Loucy (cell line): ENCODE results near the gene ADARB1.

Experiments
- H2AFZ ChIP-seq: fragments of 200-600 bp; sonication (generic); 2 replicates; pipeline ENCODE4 v1.6.0; 2016; ENCODE audit warnings: antibody characterized with exemption, mild to moderate bottlenecking, low read length, moderate library complexity
- H3F3A ChIP-seq: fragments of 200-600 bp; 2 replicates; pipeline ENCODE4 v1.6.0; 2016; ENCODE audit warnings: antibody characterized with exemption, low read depth, mild to moderate bottlenecking
- H3K27me3 ChIP-seq: fragments of 200-600 bp; sonication (generic); 2 replicates; pipeline ENCODE4 v1.6.1; 2014; ENCODE audit warnings: low read length, mild to moderate bottlenecking; ENCODE audit not compliant: insufficient read depth, poor library complexity, severe bottlenecking
- H3K36me3 ChIP-seq: fragments of 200-600 bp; sonication (generic); 2 replicates; pipeline ENCODE4 v1.6.1; 2016; ENCODE audit warnings: low read length; ENCODE audit not compliant: insufficient read depth
- H3K4me1 ChIP-seq: fragments of 200-600 bp; sonication (generic); 2 replicates; pipeline ENCODE4 v1.5.1; 2014; ENCODE audit warnings: low read length, mild to moderate bottlenecking; ENCODE audit not compliant: insufficient read depth, poor library complexity, severe bottlenecking
- H3K4me2 ChIP-seq: fragments of 200-600 bp; sonication (generic); 2 replicates; pipeline ENCODE4 v1.6.0; 2014; ENCODE audit warnings: antibody characterized with exemption, low read length, low read depth, mild to moderate bottlenecking; ENCODE audit not compliant: poor library complexity, severe bottlenecking
- H3K4me3 ChIP-seq: fragments of 200-600 bp; sonication (generic); 2 replicates; pipeline ENCODE4 v1.5.1; 2014; ENCODE audit warnings: low read length, mild to moderate bottlenecking, mixed read lengths; ENCODE audit not compliant: poor library complexity, severe bottlenecking
- H3K79me2 ChIP-seq: fragments of 200-600 bp; sonication (generic); 2 replicates; pipeline ENCODE4 v1.6.1; 2014; ENCODE audit warnings: low read length; ENCODE audit not compliant: insufficient read depth
- H3K9ac ChIP-seq: fragments of 200-600 bp; sonication (generic); 2 replicates; pipeline ENCODE4 v1.6.0; 2014; ENCODE audit warnings: mild to moderate bottlenecking, low read depth, low read length, moderate library complexity; ENCODE audit not compliant: poor library complexity, severe bottlenecking
- H3K9me2 ChIP-seq: fragments of 200-600 bp; sonication (generic); replicated peaks from 2 replicates; pipeline ENCODE4 v1.6.1; 2016; ENCODE audit warnings: low read depth, low read length, mixed read lengths
- H3K9me3 ChIP-seq: fragments of 200-600 bp; sonication (generic); 2 replicates; pipeline ENCODE4 v1.6.1; 2014; ENCODE audit warnings: mild to moderate bottlenecking, antibody characterized with exemption, low read length, low read depth; ENCODE audit not compliant: insufficient read depth
- H4K20me1 ChIP-seq: fragments of 200-600 bp; sonication (generic); 2 replicates; pipeline ENCODE4 v1.6.0; 2014; ENCODE audit warnings: antibody characterized with exemption, low read length, mild to moderate bottlenecking; ENCODE audit not compliant: insufficient read depth, poor library complexity, severe bottlenecking
- CTCF ChIP-seq: fragments of 200-600 bp; sonication (generic); conservative IDR thresholded peaks from 2 replicates; pipeline ENCODE4 v1.5.1; 2014; ENCODE audit warnings: mild to moderate bottlenecking, antibody characterized with exemption, low read length
- EZH2phosphoT487 ChIP-seq: fragments of 200-600 bp; IDR thresholded peaks from 2 replicates; pipeline ENCODE4 v1.6.1; 2018; ENCODE audit warnings: antibody characterized with exemption, mild to moderate bottlenecking, moderate library complexity, borderline replicate concordance

ADARB1 gene

GRCh38 chr21:45243603-45244002 is 169.2 kb downstream of the ADARB1 start:
- no peaks in the 10 kb centered on the region for H4K20me1 ChIP-seq
- peaks cover 7% of the 10 kb centered on the region; the same call in 1 of the 2 replicates for H3K9me3 ChIP-seq
- no peaks in the 10 kb centered on the region for H3K36me3 ChIP-seq
- no peak overlapping the region for H3K4me3 ChIP-seq
- no peaks in the 10 kb centered on the region for H3F3A ChIP-seq
- H3K9ac ChIP-seq = no peak overlapping the region
- no peaks in the 10 kb centered on the region for H3K27me3 ChIP-seq
- no peaks in the 10 kb centered on the region for H3K79me2 ChIP-seq
- H2AFZ ChIP-seq = no peak overlapping the region
- H3K4me2 ChIP-seq = no peak overlapping the region
- TF ChIP-seq CTCF (no peak), EZH2phosphoT487 (no peak)
- H3K4me1 ChIP-seq = peaks cover 5% of the 10 kb centered on the region
- H3K9me2 ChIP-seq = no peaks in the 10 kb centered on the region

GRCh38 chr21:45244799-45245340 is 170.5 kb downstream of the ADARB1 start:
- Histone ChIP-seq H3K9me2 (no peaks in the 10 kb centered on the region), H3K4me1 (peaks cover 5% of the 10 kb centered on the region), H3K79me2 (no peaks in the 10 kb centered on the region), H3F3A (no peaks in the 10 kb centered on the region), H3K9ac (no peak overlapping the region), H3K9me3 (peaks cover 7% of the 10 kb centered on the region; the same call in 1 of the 2 replicates), H2AFZ (no peak overlapping the region), H4K20me1 (no peaks in the 10 kb centered on the region), H3K4me3 (no peak overlapping the region), H3K4me2 (no peak overlapping the region), H3K36me3 (no peaks in the 10 kb centered on the region), H3K27me3 (no peaks in the 10 kb centered on the region)
- TF ChIP-seq EZH2phosphoT487 = no peak
- no peak for TF ChIP-seq CTCF

GRCh38 chr21:45246386-45247320 is 172.3 kb downstream of the ADARB1 start:
- no peak overlapping the region for H2AFZ ChIP-seq
- H3K36me3 ChIP-seq = no peaks in the 10 kb centered on the region
- no peak for TF ChIP-seq CTCF
- no peak for TF ChIP-seq EZH2phosphoT487
- no peak overlapping the region for H3K9ac ChIP-seq
- no peak overlapping the region for H3K4me2 ChIP-seq
- H3K9me2 ChIP-seq = no peaks in the 10 kb centered on the region
- H3K79me2 ChIP-seq = no peaks in the 10 kb centered on the region
- H3K27me3 ChIP-seq = no peaks in the 10 kb centered on the region
- no peaks in the 10 kb centered on the region for H3F3A ChIP-seq
- peaks cover 4% of the 10 kb centered on the region for H3K4me1 ChIP-seq
- H4K20me1 ChIP-seq = no peaks in the 10 kb centered on the region
- peaks cover 7% of the 10 kb centered on the region; the same call in 1 of the 2 replicates for H3K9me3 ChIP-seq
- no peak overlapping the region for H3K4me3 ChIP-seq
